Right lobe of liver (tissue), 4 donors: ENCODE measurements around the gene KCTD20.

Experiments
- CTCF ChIP-seq, 4 donors: fragments of 200-600 bp in 3 of 4; fragments of 450-650 bp in 1 of 4; IDR thresholded peaks; one replicate each; pipeline versions ENCODE4 v1.5.1 to v1.8.0; 2016 to 2022; ENCODE audit warnings: antibody characterized with exemption in 4 of 4, mild to moderate bottlenecking in 2 of 4
- POLR2A ChIP-seq: fragments of 450-650 bp; IDR thresholded peaks from one replicate; pipeline ENCODE4 v1.6.1; 2017; ENCODE audit warnings: antibody characterized with exemption, mild to moderate bottlenecking
- donor health status: DM: no; HTN: no; CAD: no.
- donor health status: DM: no; HTN: no; CAD: no.
- donor health status: DM: no; HTN: yes; CAD: no.

DNA sequence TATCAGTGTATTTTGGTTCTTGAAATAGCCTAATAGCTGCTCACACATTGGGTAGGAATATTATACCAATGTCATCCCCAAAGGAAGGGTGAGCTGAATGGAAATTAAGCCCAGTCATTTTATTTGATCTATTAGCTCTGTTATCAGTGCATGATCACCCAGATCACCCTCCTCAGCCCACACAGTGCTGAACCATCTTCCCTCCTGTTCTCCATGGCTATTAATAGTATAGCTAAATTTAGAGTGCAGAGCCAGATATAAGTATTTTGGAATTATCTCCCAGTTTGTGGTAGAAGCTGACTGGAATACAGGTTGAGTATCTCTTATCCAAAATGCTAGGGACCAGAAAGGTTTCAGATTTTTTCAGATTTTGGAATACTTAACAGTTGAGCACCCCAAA, 45.4 kb downstream of the KCTD20 start:
- TF ChIP-seq CTCF (IDR thresholded peaks at IDR 0.05): no peak
- TF ChIP-seq POLR2A: no peak
